Spinal cord (tissue), 10 donors: ENCODE measurements around the gene CST8. TPM values are rescaled to one million over a fixed set of nuclear protein-coding genes. Genes with fewer than 3 reads are reported as not detected.

Source experiments
- DNase-seq, 6 donors: peaks; one replicate each; pipeline versions ENCODE4 v3.0.0 to v3.0.0-alpha.2; 2013 to 2015; ENCODE audit warnings: low spot score in 6 of 6, low read depth in 4 of 6
- H3K27ac ChIP-seq: one replicate; pipeline ENCODE4 v1.5.1; 2013; ENCODE audit warnings: low read depth, low read length, control low read depth
- H3K27me3 ChIP-seq: one replicate; pipeline ENCODE4 v1.6.1; 2013; ENCODE audit warnings: low read length; ENCODE audit not compliant: control insufficient read depth, insufficient read depth
- H3K36me3 ChIP-seq: one replicate; pipeline ENCODE4 v1.6.1; 2013; ENCODE audit warnings: low read length; ENCODE audit not compliant: control insufficient read depth, insufficient read depth
- H3K4me1 ChIP-seq: one replicate; pipeline ENCODE4 v1.6.1; 2013; ENCODE audit warnings: low read length; ENCODE audit not compliant: control insufficient read depth, insufficient read depth
- H3K4me3 ChIP-seq: one replicate; pipeline ENCODE4 v1.5.1; 2013; ENCODE audit warnings: low read depth, low read length, control low read depth
- H3K9me3 ChIP-seq: one replicate; pipeline ENCODE4 v1.6.1; 2013; ENCODE audit warnings: low read length; ENCODE audit not compliant: control insufficient read depth, insufficient read depth
- WGBS: methylation state at CpG from one replicate; pipeline ENCODE4 v1.1.5; 2013; ENCODE audit warnings: missing lambda C conversion rate; ENCODE audit not compliant: insufficient coverage; 5-methylcytosine and 5-hydroxymethylcytosine counted together
- polyA plus RNA-seq, 2 donors: library from polyadenylated mRNA; unstranded; fragments of 120-200 nt; gene quantifications; one replicate each; pipeline ENCODE4 v1.2.1, GENCODE V29; 2013; ENCODE audit not compliant: insufficient read length in 2 of 2
- total RNA-seq, 2 donors: library from RNA; depleted of rRNA in 1 of 2; stranded (reverse); fragments of 120-200 nt in 1 of 2; fragments of >200 nt in 1 of 2; gene quantifications; one replicate each; pipeline versions ENCODE4 v1.2.3 to v1.2.4, GENCODE V29; 2013 to 2014
- donor health status: healthy.

CST8 gene
- total and polyA plus RNA-seq, 4 donors = not detected

- Histone ChIP-seq H3K4me1 (peaks cover 1% of the 10 kb centered on the region), H3K9me3 (no peaks in the 10 kb centered on the region), H3K27ac (no peak overlapping the region), H3K36me3 (no peaks in the 10 kb centered on the region), H3K27me3 (no peaks in the 10 kb centered on the region), H3K4me3 (no peak overlapping the region)
- no peak for DNase-seq
- WGBS = no CpG with 5 or more reads among the region's 1 CpG
Observed at GRCh38 chr20:23532533-23532932, 41.6 kb downstream of the CST8 start.

- DNase-seq = no peak
- Histone ChIP-seq H3K36me3 (no peaks in the 10 kb centered on the region), H3K9me3 (no peaks in the 10 kb centered on the region), H3K27me3 (no peaks in the 10 kb centered on the region), H3K4me3 (no peak overlapping the region), H3K27ac (no peak overlapping the region), H3K4me1 (no peaks in the 10 kb centered on the region)
Observed at GRCh38 chr20:23533161-23533560, 42.2 kb downstream of the CST8 start.

- Histone ChIP-seq H3K27ac (no peak overlapping the region), H3K36me3 (no peaks in the 10 kb centered on the region), H3K4me3 (no peak overlapping the region), H3K27me3 (no peaks in the 10 kb centered on the region), H3K4me1 (no peaks in the 10 kb centered on the region), H3K9me3 (no peaks in the 10 kb centered on the region)
- 89% methylated on average over 12 of the region's 20 CpGs for WGBS
- DNase-seq = no peak
Observed at GRCh38 chr20:23534801-23535593, 44.1 kb downstream of the CST8 start.

GRCh38 chr20:23536328-23536974 lies 45.5 kb downstream of the CST8 start:
- no peak for DNase-seq

DNA sequence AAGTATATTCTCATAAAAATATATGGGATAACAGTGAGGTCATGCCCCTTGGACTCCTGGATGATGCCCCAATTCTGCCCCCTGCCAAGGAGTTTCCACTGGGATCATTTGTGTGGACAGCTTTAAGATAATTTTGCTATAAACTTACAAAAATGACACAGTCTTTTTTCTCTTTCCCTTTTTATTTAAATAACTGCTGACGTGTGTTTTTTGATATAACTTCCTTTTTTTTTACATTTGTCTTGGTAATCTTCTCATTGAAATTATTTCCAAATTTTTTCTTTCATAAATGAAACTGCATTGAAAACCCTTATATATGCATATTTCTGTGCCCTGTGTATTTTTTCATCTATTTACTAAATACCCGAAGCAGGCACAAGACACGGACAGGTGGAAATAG lies 46.1 kb downstream of the CST8 start:
- H3K4me3 ChIP-seq = no peak overlapping the region
- H3K27me3 ChIP-seq = no peaks in the 10 kb centered on the region
- no peaks in the 10 kb centered on the region for H3K4me1 ChIP-seq
- WGBS = no CpG with 5 or more reads among the region's 3 CpGs
- no peaks in the 10 kb centered on the region for H3K9me3 ChIP-seq
- no peak overlapping the region for H3K27ac ChIP-seq
- DNase-seq = no peak
- H3K36me3 ChIP-seq = no peaks in the 10 kb centered on the region

More at GRCh38 chr20:23536328-23536974, 45.5 kb downstream of the CST8 start:
- no peak overlapping the region for H3K27ac ChIP-seq
- no peaks in the 10 kb centered on the region for H3K4me1 ChIP-seq
- no peaks in the 10 kb centered on the region for H3K36me3 ChIP-seq
- no CpG with 5 or more reads among the region's 2 CpGs for WGBS
- H3K4me3 ChIP-seq = no peak overlapping the region
- no peaks in the 10 kb centered on the region for H3K27me3 ChIP-seq
- no peaks in the 10 kb centered on the region for H3K9me3 ChIP-seq

DNA sequence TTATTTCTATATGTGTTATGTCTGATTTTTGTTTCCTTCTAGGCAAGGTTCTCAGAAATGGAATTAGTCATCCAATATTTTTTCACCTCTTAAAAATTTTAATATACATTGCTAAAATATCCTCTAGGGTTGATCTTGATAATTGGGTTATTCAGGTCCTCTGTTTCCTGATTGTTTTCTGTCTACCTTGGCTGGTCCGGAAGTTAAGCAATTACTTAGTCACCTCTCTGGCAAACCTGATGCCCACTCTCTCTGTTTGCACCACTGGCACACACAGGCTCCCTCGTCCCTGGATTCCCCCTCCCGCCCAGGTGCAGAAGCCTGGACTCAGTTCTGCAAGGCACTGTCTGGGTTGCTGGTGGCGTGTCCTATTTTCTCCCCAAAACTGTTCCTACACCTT lies 49.7 kb downstream of the CST8 start:
- Histone ChIP-seq H3K27ac (no peak overlapping the region), H3K4me1 (no peaks in the 10 kb centered on the region), H3K9me3 (no peaks in the 10 kb centered on the region), H3K27me3 (no peaks in the 10 kb centered on the region), H3K36me3 (no peaks in the 10 kb centered on the region), H3K4me3 (no peak overlapping the region)
- no peak for DNase-seq
- WGBS = 71% methylated on average over 3 of the region's 4 CpGs

- Histone ChIP-seq H3K9me3 (no peaks in the 10 kb centered on the region), H3K27ac (no peak overlapping the region), H3K27me3 (no peaks in the 10 kb centered on the region), H3K4me1 (no peaks in the 10 kb centered on the region), H3K36me3 (no peaks in the 10 kb centered on the region), H3K4me3 (no peak overlapping the region)
- no CpG with 5 or more reads among the region's 1 CpG for WGBS
- peak in 1 of 6 donors; percentile 39 for DNase-seq
Observed at GRCh38 chr20:23541330-23541729, 50.4 kb downstream of the CST8 start.

- DNase-seq = no peak
- no peaks in the 10 kb centered on the region for H3K4me1 ChIP-seq
- no peak overlapping the region for H3K27ac ChIP-seq
- WGBS = no CpG with 5 or more reads among the region's 2 CpGs
- H3K27me3 ChIP-seq = no peaks in the 10 kb centered on the region
- H3K9me3 ChIP-seq = no peaks in the 10 kb centered on the region
- H3K36me3 ChIP-seq = no peaks in the 10 kb centered on the region
- no peak overlapping the region for H3K4me3 ChIP-seq
Observed at GRCh38 chr20:23541776-23542175, 50.9 kb downstream of the CST8 start.

- H3K9me3 ChIP-seq = no peaks in the 10 kb centered on the region
- no peaks in the 10 kb centered on the region for H3K4me1 ChIP-seq
- 53% methylated on average over 5 of the region's 5 CpGs for WGBS
- no peaks in the 10 kb centered on the region for H3K27me3 ChIP-seq
- H3K4me3 ChIP-seq = no peak overlapping the region
- H3K36me3 ChIP-seq = no peaks in the 10 kb centered on the region
- no peak overlapping the region for H3K27ac ChIP-seq
- no peak for DNase-seq
Observed at GRCh38 chr20:23542801-23543200, 51.9 kb downstream of the CST8 start.

- H3K4me1 ChIP-seq = no peaks in the 10 kb centered on the region
- no peak overlapping the region for H3K4me3 ChIP-seq
- 98% methylated on average over 5 of the region's 6 CpGs for WGBS
- H3K27ac ChIP-seq = no peak overlapping the region
- DNase-seq = no peak
- H3K9me3 ChIP-seq = no peaks in the 10 kb centered on the region
- no peaks in the 10 kb centered on the region for H3K27me3 ChIP-seq
- H3K36me3 ChIP-seq = no peaks in the 10 kb centered on the region
Observed at GRCh38 chr20:23544133-23544532, 53.2 kb downstream of the CST8 start.
